Calu3 (cell line): ENCODE measurements around the gene ZSWIM8. TPM values are rescaled to one million over a fixed set of nuclear protein-coding genes. Genes with fewer than 3 reads are reported as not detected.

Experiments
- BruUV-seq: library from RNA; stranded (reverse); fragments of 400-500 nt; replicated peaks from 2 replicates; lab custom pipeline; 2021; lab: Mats Ljungman, UMichigan
- CTCF ChIA-PET: fragments of 300-600 bp; sonication (Branson Sonifier 250); formaldehyde crosslinking; loops from one replicate; lab custom pipeline; 2022; ENCODE audit warnings: antibody characterized with exemption; lab: Charles Lee
- DNase-seq: peaks from one replicate; pipeline ENCODE4 v3.0.0; 2022
- H3K27ac Mint-ChIP-seq: one replicate; pipeline ENCODE4 v1.8.0; 2022; ENCODE audit warnings: mixed read lengths; ENCODE audit not compliant: unreplicated experiment
- H3K27me3 Mint-ChIP-seq: one replicate; pipeline ENCODE4 v1.8.0; 2022; ENCODE audit warnings: mixed read lengths; ENCODE audit not compliant: unreplicated experiment
- H3K36me3 Mint-ChIP-seq: one replicate; pipeline ENCODE4 v1.8.0; 2022; ENCODE audit warnings: mild to moderate bottlenecking, moderate library complexity, mixed read lengths; ENCODE audit not compliant: insufficient read depth, unreplicated experiment
- H3K4me1 Mint-ChIP-seq: one replicate; pipeline ENCODE4 v1.8.0; 2022; ENCODE audit warnings: mild to moderate bottlenecking, low read depth, mixed read lengths; ENCODE audit not compliant: unreplicated experiment
- H3K4me3 Mint-ChIP-seq: one replicate; pipeline ENCODE4 v1.8.0; 2022; ENCODE audit warnings: mild to moderate bottlenecking, low read depth, moderate library complexity, mixed read lengths; ENCODE audit not compliant: unreplicated experiment
- H3K9me3 Mint-ChIP-seq: one replicate; pipeline ENCODE4 v1.8.0; 2022; ENCODE audit warnings: low read depth, mixed read lengths; ENCODE audit not compliant: unreplicated experiment
- CTCF ChIP-seq: fragments of 200-600 bp; IDR thresholded peaks from one replicate; pipeline ENCODE4 v1.8.0; 2022; ENCODE audit warnings: antibody characterized with exemption; ENCODE audit not compliant: unreplicated experiment
- intact Hi-C: fragments of 100-400 bp; cut with micrococcal nuclease; formaldehyde crosslinking; loops from one replicate; pipeline ENCODE4 v1.10.0; 2022; ENCODE audit not compliant: unreplicated experiment
- total RNA-seq: library from RNA; stranded (reverse); gene quantifications from 2 replicates; pipeline ENCODE4 v1.2.3, GENCODE V29; 2022

The ZSWIM8 gene
- total RNA-seq, 1 experiment from 2014 or later = 59.9 TPM

- Mint-ChIP-seq H3K4me3 (no peak overlapping the region), H3K27ac (no peak overlapping the region), H3K9me3 (no peaks in the 10 kb centered on the region), H3K36me3 (peaks cover 55% of the 10 kb centered on the region), H3K27me3 (no peaks in the 10 kb centered on the region), H3K4me1 (no peaks in the 10 kb centered on the region)
- TF ChIP-seq CTCF = no peak
- BruUV-seq = no TSS peak
- intact Hi-C loops = no loop called here
- no peak for DNase-seq
- CTCF ChIA-PET = interaction anchor here (1.9 kb wide), 1 partner anchor 17 kb away, joined by 3 read pairs; the partner anchor contains the start of gene CHCHD1
Observed at GRCh38 chr10:73798087-73798486, 12.7 kb downstream of the ZSWIM8 start.

- no peaks in the 10 kb centered on the region for H3K9me3 Mint-ChIP-seq
- H3K27ac Mint-ChIP-seq = no peak overlapping the region
- no peaks in the 10 kb centered on the region for H3K4me1 Mint-ChIP-seq
- CTCF ChIA-PET = interaction anchor here (1.9 kb wide), 1 partner anchor 17 kb away, joined by 3 read pairs; the partner anchor contains the start of gene CHCHD1
- no peak overlapping the region for H3K4me3 Mint-ChIP-seq
- BruUV-seq = no TSS peak
- intact Hi-C loops = no loop called here
- H3K27me3 Mint-ChIP-seq = no peaks in the 10 kb centered on the region
- TF ChIP-seq CTCF = no peak
- no peak for DNase-seq
- peaks cover 62% of the 10 kb centered on the region for H3K36me3 Mint-ChIP-seq
Observed at GRCh38 chr10:73798927-73799560, 13.6 kb downstream of the ZSWIM8 start.

GRCh38 chr10:73799899-73800559 lies 14.6 kb downstream of the ZSWIM8 start:
- H3K27ac Mint-ChIP-seq = no peak overlapping the region
- no peak for DNase-seq
- peaks cover 61% of the 10 kb centered on the region for H3K36me3 Mint-ChIP-seq
- CTCF ChIA-PET = interaction anchor here (1.9 kb wide), 1 partner anchor 18 kb away, joined by 3 read pairs; the partner anchor contains the start of gene CHCHD1
- no peak for TF ChIP-seq CTCF
- intact Hi-C loops = no loop called here
- H3K9me3 Mint-ChIP-seq = no peaks in the 10 kb centered on the region
- H3K4me3 Mint-ChIP-seq = no peak overlapping the region
- H3K4me1 Mint-ChIP-seq = no peaks in the 10 kb centered on the region
- BruUV-seq = no TSS peak
- no peaks in the 10 kb centered on the region for H3K27me3 Mint-ChIP-seq

- Mint-ChIP-seq H3K4me1 (no peaks in the 10 kb centered on the region), H3K27ac (no peak overlapping the region), H3K4me3 (no peak overlapping the region), H3K9me3 (no peaks in the 10 kb centered on the region), H3K36me3 (peaks cover 55% of the 10 kb centered on the region), H3K27me3 (no peaks in the 10 kb centered on the region)
- no peak for DNase-seq
- no peak for TF ChIP-seq CTCF
- intact Hi-C loops = no loop called here
- CTCF ChIA-PET = no interaction called here
- BruUV-seq = no TSS peak
Observed at GRCh38 chr10:73800560-73801252, 15.3 kb downstream of the ZSWIM8 start.
